ENCODE measurements around the gene TPM3.
"Not testable (repeated sequence)": the region's sequence is repeated elsewhere in the genome, so short reads cannot be mapped to it uniquely, and the experiment has no call there.

TPM3 gene

GRCh38 chr1:154205778-154206177 is 13.9 kb upstream of the TPM3 start:
- not testable (repeated sequence) for DNase-seq (ENCODE audit: low read depth)

- no peak for DNase-seq (ENCODE audit: low read depth)
Observed at GRCh38 chr1:154199563-154199879, 7.6 kb upstream of the TPM3 start.

GRCh38 chr1:154198756-154199562 is 7.1 kb upstream of the TPM3 start:
- DNase-seq (ENCODE audit: low read depth): no peak

- no peak for DNase-seq (ENCODE audit: low read depth)
Observed at GRCh38 chr1:154193821-154194220, 1.9 kb upstream of the TPM3 start.

GRCh38 chr1:154192476-154192875 is 576 bp upstream of the TPM3 start:
- DNase-seq (ENCODE audit: low read depth): no peak

GRCh38 chr1:154190550-154190949 is 1.4 kb downstream of the TPM3 start:
- no peak for DNase-seq (ENCODE audit: low read depth)

- no peak for DNase-seq (ENCODE audit: low read depth)
Observed at GRCh38 chr1:154186852-154187501, 4.9 kb downstream of the TPM3 start.

- DNase-seq (ENCODE audit: low read depth): peak; percentile 46
Observed at GRCh38 chr1:154186177-154186576, 5.7 kb downstream of the TPM3 start.

- peak; percentile 93 for DNase-seq (ENCODE audit: low read depth)
Observed at GRCh38 chr1:154183046-154183915, 8.6 kb downstream of the TPM3 start.

- peak; percentile 61 for DNase-seq (ENCODE audit: low read depth)
Observed at GRCh38 chr1:154182344-154183045, 9.4 kb downstream of the TPM3 start.

- no peak for DNase-seq (ENCODE audit: low read depth)
Observed at GRCh38 chr1:154181944-154182343, 10.0 kb downstream of the TPM3 start.

GRCh38 chr1:154179946-154180687 is 11.8 kb downstream of the TPM3 start:
- DNase-seq (ENCODE audit: low read depth): no peak

GRCh38 chr1:154178911-154179811 is 12.7 kb downstream of the TPM3 start:
- DNase-seq (ENCODE audit: low read depth): no peak

- no peak for DNase-seq (ENCODE audit: low read depth)
Observed at GRCh38 chr1:154178013-154178412, 13.9 kb downstream of the TPM3 start.

- DNase-seq (ENCODE audit: low read depth): no peak
Observed at GRCh38 chr1:154176337-154176736, 15.6 kb downstream of the TPM3 start.

- no peak for DNase-seq (ENCODE audit: low read depth)
Observed at GRCh38 chr1:154174654-154175053, 17.2 kb downstream of the TPM3 start.

- DNase-seq (ENCODE audit: low read depth): no peak
Observed at GRCh38 chr1:154171880-154172279, 20.0 kb downstream of the TPM3 start.

GRCh38 chr1:154171223-154171583 is 20.7 kb downstream of the TPM3 start:
- no peak for DNase-seq (ENCODE audit: low read depth)

GRCh38 chr1:154170547-154171222 is 21.2 kb downstream of the TPM3 start:
- DNase-seq (ENCODE audit: low read depth): peak; percentile 25

GRCh38 chr1:154167461-154167860 is 24.4 kb downstream of the TPM3 start:
- DNase-seq (ENCODE audit: low read depth): no peak
